HUES64 (cell line): ENCODE measurements around the gene PDE4B.
A peak's percentile ranks its signal among the peaks of the same experiment; 100 is the strongest.

Experiments used
- H3K27ac ChIP-seq: 2 replicates; pipeline ENCODE4 v1.7.0; 2013; ENCODE audit warnings: low read depth, low read length, inconsistent platforms
- H3K27me3 ChIP-seq: 2 replicates; pipeline ENCODE4 v1.6.1; 2013; ENCODE audit warnings: mild to moderate bottlenecking, low read length; ENCODE audit not compliant: insufficient read depth
- H3K36me3 ChIP-seq: 2 replicates; pipeline ENCODE4 v1.6.1; 2013; ENCODE audit warnings: mild to moderate bottlenecking, low read length; ENCODE audit not compliant: insufficient read depth
- H3K4me1 ChIP-seq: 2 replicates; pipeline ENCODE4 v1.6.1; 2013; ENCODE audit warnings: mild to moderate bottlenecking, low read length, moderate library complexity; ENCODE audit not compliant: insufficient read depth
- H3K4me3 ChIP-seq: 2 replicates; pipeline ENCODE4 v1.5.1; 2013; ENCODE audit warnings: mild to moderate bottlenecking, low read length, moderate library complexity
- H3K9ac ChIP-seq: 2 replicates; pipeline ENCODE4 v1.6.1; 2013; ENCODE audit warnings: mild to moderate bottlenecking, low read depth, low read length
- H3K9me3 ChIP-seq: 2 replicates; pipeline ENCODE4 v1.6.1; 2013; ENCODE audit warnings: low read depth, low read length; ENCODE audit not compliant: insufficient read depth
- WGBS: fragments of 150-250, 120-280 bp; methylation state at CpG from one replicate; pipeline ENCODE4 v1.1.7; 2013; ENCODE audit warnings: missing lambda C conversion rate; 5-methylcytosine and 5-hydroxymethylcytosine counted together

PDE4B gene

GRCh38 chr1:66346057-66346795, 553.5 kb downstream of the PDE4B start:
- no peak overlapping the region for H3K27ac ChIP-seq
- H3K36me3 ChIP-seq = no peaks in the 10 kb centered on the region
- no peaks in the 10 kb centered on the region for H3K9me3 ChIP-seq
- peaks cover 41% of the 10 kb centered on the region for H3K4me1 ChIP-seq
- H3K4me3 ChIP-seq = no peak overlapping the region
- no peaks in the 10 kb centered on the region for H3K27me3 ChIP-seq
- no peak overlapping the region for H3K9ac ChIP-seq
- 100% methylated on average over 2 of the region's 2 CpGs for WGBS

- Histone ChIP-seq H3K27ac (no peak overlapping the region), H3K9me3 (no peaks in the 10 kb centered on the region), H3K4me1 (peaks cover 45% of the 10 kb centered on the region), H3K27me3 (no peaks in the 10 kb centered on the region), H3K9ac (no peak overlapping the region), H3K4me3 (no peak overlapping the region), H3K36me3 (no peaks in the 10 kb centered on the region)
- WGBS = 93% methylated on average over 3 of the region's 3 CpGs
Observed at GRCh38 chr1:66346873-66347272, 554.2 kb downstream of the PDE4B start.

GRCh38 chr1:66348776-66349175, 556.1 kb downstream of the PDE4B start:
- no peak overlapping the region for H3K4me3 ChIP-seq
- no peaks in the 10 kb centered on the region for H3K9me3 ChIP-seq
- no peaks in the 10 kb centered on the region for H3K36me3 ChIP-seq
- H3K27me3 ChIP-seq = no peaks in the 10 kb centered on the region
- peaks cover 63% of the 10 kb centered on the region for H3K4me1 ChIP-seq
- H3K9ac ChIP-seq = no peak overlapping the region
- peak overlapping the region; percentile 87; the same call in 1 of the 2 replicates for H3K27ac ChIP-seq
- 86% methylated on average over 1 of the region's 1 CpG for WGBS

GRCh38 chr1:66349242-66349641, 556.5 kb downstream of the PDE4B start:
- Histone ChIP-seq H3K36me3 (no peaks in the 10 kb centered on the region), H3K4me1 (peaks cover 63% of the 10 kb centered on the region), H3K9me3 (no peaks in the 10 kb centered on the region), H3K4me3 (no peak overlapping the region), H3K9ac (no peak overlapping the region), H3K27ac (peak overlapping the region; percentile 87), H3K27me3 (no peaks in the 10 kb centered on the region)
- 80% methylated on average over 3 of the region's 3 CpGs for WGBS

GRCh38 chr1:66350001-66350547, 557.4 kb downstream of the PDE4B start:
- Histone ChIP-seq H3K36me3 (no peaks in the 10 kb centered on the region), H3K27me3 (no peaks in the 10 kb centered on the region), H3K9me3 (no peaks in the 10 kb centered on the region), H3K4me1 (peaks cover 69% of the 10 kb centered on the region), H3K9ac (no peak overlapping the region; the same call in 1 of the 2 replicates), H3K27ac (peak overlapping the region; percentile 87), H3K4me3 (0 out of 2 replicates have a peak overlapping the region, but pooled peaks have one; percentile 4)
- WGBS = 28% methylated on average over 5 of the region's 6 CpGs

GRCh38 chr1:66351478-66351877, 558.8 kb downstream of the PDE4B start:
- no peak overlapping the region for H3K4me3 ChIP-seq
- H3K9me3 ChIP-seq = no peaks in the 10 kb centered on the region
- H3K27ac ChIP-seq = peak overlapping the region; percentile 87; the same call in 1 of the 2 replicates
- H3K9ac ChIP-seq = no peak overlapping the region
- H3K4me1 ChIP-seq = peaks cover 77% of the 10 kb centered on the region
- H3K36me3 ChIP-seq = no peaks in the 10 kb centered on the region
- no peaks in the 10 kb centered on the region for H3K27me3 ChIP-seq

GRCh38 chr1:66351913-66352312, 559.2 kb downstream of the PDE4B start:
- 97% methylated on average over 3 of the region's 3 CpGs for WGBS
- no peak overlapping the region for H3K27ac ChIP-seq
- H3K9me3 ChIP-seq = no peaks in the 10 kb centered on the region
- H3K4me1 ChIP-seq = peaks cover 82% of the 10 kb centered on the region
- H3K9ac ChIP-seq = no peak overlapping the region
- H3K27me3 ChIP-seq = no peaks in the 10 kb centered on the region
- H3K36me3 ChIP-seq = no peaks in the 10 kb centered on the region
- no peak overlapping the region for H3K4me3 ChIP-seq

- no peaks in the 10 kb centered on the region for H3K9me3 ChIP-seq
- no peaks in the 10 kb centered on the region for H3K36me3 ChIP-seq
- no peak overlapping the region for H3K4me3 ChIP-seq
- WGBS = 92% methylated on average over 2 of the region's 2 CpGs
- peaks cover 86% of the 10 kb centered on the region for H3K4me1 ChIP-seq
- H3K27me3 ChIP-seq = no peaks in the 10 kb centered on the region
- H3K9ac ChIP-seq = no peak overlapping the region
- peak overlapping the region; percentile 16; the same call in 1 of the 2 replicates for H3K27ac ChIP-seq
Observed at GRCh38 chr1:66352792-66353191, 560.1 kb downstream of the PDE4B start.

- WGBS = 65% methylated on average over 5 of the region's 5 CpGs
- Histone ChIP-seq H3K36me3 (no peaks in the 10 kb centered on the region), H3K9ac (0 out of 2 replicates have a peak overlapping the region, but pooled peaks have one; percentile 3), H3K4me3 (no peak overlapping the region), H3K4me1 (peaks cover 86% of the 10 kb centered on the region), H3K27ac (peak overlapping the region; percentile 86; the same call in 1 of the 2 replicates), H3K9me3 (no peaks in the 10 kb centered on the region), H3K27me3 (no peaks in the 10 kb centered on the region)
Observed at GRCh38 chr1:66353257-66353656, 560.6 kb downstream of the PDE4B start.

GRCh38 chr1:66354311-66355201, 561.9 kb downstream of the PDE4B start:
- Histone ChIP-seq H3K27me3 (no peaks in the 10 kb centered on the region), H3K27ac (peak overlapping the region; percentile 86), H3K36me3 (no peaks in the 10 kb centered on the region), H3K9ac (peak overlapping the region; percentile 67), H3K4me1 (peaks cover 77% of the 10 kb centered on the region), H3K4me3 (peak overlapping the region; percentile 44), H3K9me3 (no peaks in the 10 kb centered on the region)
- WGBS = 27% methylated on average over 5 of the region's 5 CpGs

- 90% methylated on average over 1 of the region's 1 CpG for WGBS
- Histone ChIP-seq H3K4me1 (peaks cover 68% of the 10 kb centered on the region), H3K9ac (no peak overlapping the region)
Observed at GRCh38 chr1:66355756-66356155, 563.1 kb downstream of the PDE4B start.

More at GRCh38 chr1:66355756-66356155, 563.1 kb downstream of the PDE4B start:
- H3K27me3 ChIP-seq = no peaks in the 10 kb centered on the region
- H3K4me3 ChIP-seq = no peak overlapping the region
- H3K36me3 ChIP-seq = no peaks in the 10 kb centered on the region
- H3K9me3 ChIP-seq = no peaks in the 10 kb centered on the region
- no peak overlapping the region for H3K27ac ChIP-seq
